H1 (cell line): ENCODE results near the gene DCP2. TPM values are rescaled to one million over a fixed set of nuclear protein-coding genes. Genes with fewer than 3 reads are reported as not detected.

Experiments used
- ASH2L ChIP-seq: fragments of 200-600, 300-600 bp; sonication (generic); IDR thresholded peaks from one replicate; pipeline ENCODE4 v1.7.1; 2017; ENCODE audit warnings: low read length
- EP300 ChIP-seq, 2 experiments: IDR thresholded peaks; 1 replicate in 1 of 2; 2 replicates in 1 of 2; pipeline ENCODE4 v1.6.1; 2011 to 2012; ENCODE audit warnings: low read depth in 2 of 2, low read length in 2 of 2, mild to moderate bottlenecking in 2 of 2, borderline replicate concordance in 1 of 2, inconsistent platforms in 1 of 2, moderate library complexity in 1 of 2
- FOSL1 ChIP-seq: IDR thresholded peaks from 2 replicates; pipeline ENCODE4 v1.6.1; 2011; ENCODE audit warnings: mild to moderate bottlenecking, low read depth, low read length, moderate library complexity; ENCODE audit not compliant: insufficient read depth
- GTF2F1 ChIP-seq: IDR thresholded peaks from 2 replicates; pipeline ENCODE4 v1.6.1; 2012; ENCODE audit warnings: low read depth, low read length, improper control_type of control experiment, borderline replicate concordance
- KDM4A ChIP-seq: IDR thresholded peaks from one replicate; pipeline ENCODE4 v1.7.1; 2012; ENCODE audit warnings: low read depth, mild to moderate bottlenecking, moderate library complexity, low read length, inconsistent platforms; ENCODE audit not compliant: severe bottlenecking
- POLR2AphosphoS5 ChIP-seq: IDR thresholded peaks from 2 replicates; pipeline ENCODE4 v1.6.1; 2011; ENCODE audit warnings: low read depth, low read length
- polyA plus RNA-seq, 7 experiments: library from polyadenylated mRNA; depleted of rRNA in 3 of 7; stranded (reverse) in 5 of 7; unstranded in 2 of 7; fragments of >200 nt in 5 of 7; fragments of 200-250 nt in 2 of 7; gene quantifications; 1 replicate in 5 of 7; 2 replicates in 1 of 7; 4 replicates in 1 of 7; pipeline versions ENCODE4 v1.2.1 to v1.2.3, GENCODE V29; 2011 to 2013; ENCODE audit warnings: missing spikeins in 2 of 7, mixed read lengths in 2 of 7
- total RNA-seq: library from RNA; stranded (reverse); fragmentation: NEBNext Ultra II Directional; extraction: Animal tissue kit (Norgen Biotek cat#: 25700); gene quantifications from 2 replicates; pipeline ENCODE4 v1.2.1, GENCODE V29; 2021
- TF ChIP-seq, protein P1 (sequence below): IDR thresholded peaks from 2 replicates; pipeline ENCODE4 v1.6.1; 2011; ENCODE audit warnings: low read depth, mild to moderate bottlenecking, low read length; ENCODE audit not compliant: insufficient read depth

The DCP2 gene
- total and polyA plus RNA-seq, 2 of the 8 experiments (the other 6 are each of a cell fraction or from before 2014, with no cell fraction given): 14.4 to 162 TPM

DNA sequence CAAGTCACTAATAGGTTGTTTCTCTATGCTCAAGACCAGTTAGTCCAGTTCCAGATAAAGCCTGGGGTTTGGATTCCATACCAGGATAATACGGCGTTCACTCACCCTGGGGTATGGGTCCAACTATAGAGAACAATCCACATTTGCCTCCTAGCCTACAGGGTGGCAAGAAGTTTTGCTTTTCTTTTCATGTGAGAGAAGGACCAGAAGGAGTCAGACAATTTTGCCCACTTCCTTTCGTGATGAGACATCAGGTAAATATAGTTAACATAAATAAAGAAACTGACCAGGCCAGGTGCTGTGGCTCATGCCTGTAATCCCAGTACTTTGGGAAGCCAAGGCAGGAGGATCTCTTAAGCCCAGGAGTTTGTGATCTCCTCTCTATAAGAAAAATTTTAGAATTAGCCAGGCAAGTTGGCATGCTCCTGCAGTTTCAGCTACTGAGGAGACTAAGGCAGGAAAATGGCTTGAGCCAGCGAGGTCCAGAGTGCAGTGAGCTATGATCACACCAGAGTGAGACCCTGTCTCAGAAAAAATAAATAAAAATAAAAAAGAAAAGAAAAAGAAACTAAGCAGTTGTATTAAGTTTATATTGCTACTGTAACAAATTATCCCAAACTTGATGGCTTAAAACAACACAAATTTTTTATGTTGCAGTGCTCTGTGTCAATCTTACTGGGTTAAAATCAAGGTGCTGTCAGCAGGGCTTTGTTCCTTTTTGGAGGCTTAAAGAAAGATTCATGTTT, 47.1 kb upstream of the DCP2 start (continued):
- TF ChIP-seq FOSL1: no peak
- no peak for TF ChIP-seq KDM4A
- TF ChIP-seq, protein P1, sequence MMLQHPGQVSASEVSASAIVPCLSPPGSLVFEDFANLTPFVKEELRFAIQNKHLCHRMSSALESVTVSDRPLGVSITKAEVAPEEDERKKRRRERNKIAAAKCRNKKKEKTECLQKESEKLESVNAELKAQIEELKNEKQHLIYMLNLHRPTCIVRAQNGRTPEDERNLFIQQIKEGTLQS: no peak
- no peak for TF ChIP-seq GTF2F1
- TF ChIP-seq POLR2AphosphoS5: no peak
- no peak for TF ChIP-seq EP300 (IDR thresholded peaks at IDR 0.05; ENCODE audit: borderline replicate concordance in 1 of 2, low read depth in 2 of 2, low read length in 2 of 2)
- no peak for TF ChIP-seq ASH2L
